ENCODE measurements around the gene GRIN3B. TPM values are rescaled to one million over a fixed set of nuclear protein-coding genes. Genes with fewer than 3 reads are reported as not detected.

Gene GRIN3B
- total and polyA plus RNA-seq, 2 experiments from 2014 or later, result 3.0 to 8.5 TPM

- Histone ChIP-seq H3K27me3 (no peaks in the 10 kb centered on the region), H3K36me3 (peaks cover 19% of the 10 kb centered on the region), H3K27ac (peak overlapping the region; percentile 11), H3K4me1 (ENCODE audit: low read depth) (peaks cover 8% of the 10 kb centered on the region), H3K9me3 (ENCODE audit: low read depth) (no peaks in the 10 kb centered on the region), H3K4me3 (peak overlapping the region; percentile 38)
- peak; percentile 86 to 94 for DNase-seq (ENCODE audit: low read depth in 1 of 2, low spot score in 1 of 2)
- TF ChIP-seq CTCF (IDR thresholded peaks at IDR 0.05; ENCODE audit: low read depth, low read length), result no peak
Observed at GRCh38 chr19:1040476-1041271, 40.5 kb downstream of the GRIN3B start.

GRCh38 chr19:1041272-1041834 is 41.1 kb downstream of the GRIN3B start:
- Histone ChIP-seq H3K36me3 (peaks cover 13% of the 10 kb centered on the region), H3K4me1 (ENCODE audit: low read depth) (peaks cover 8% of the 10 kb centered on the region), H3K9me3 (ENCODE audit: low read depth) (no peaks in the 10 kb centered on the region), H3K27ac (no peak overlapping the region), H3K4me3 (peak overlapping the region; percentile 38), H3K27me3 (no peaks in the 10 kb centered on the region)
- TF ChIP-seq CTCF (IDR thresholded peaks at IDR 0.05; ENCODE audit: low read depth, low read length), result no peak
- DNase-seq (ENCODE audit: low read depth in 1 of 2, low spot score in 1 of 2), result no peak

- no peak overlapping the region for H3K4me3 ChIP-seq
- no peak for DNase-seq (ENCODE audit: low read depth in 1 of 2, low spot score in 1 of 2)
- peaks cover 8% of the 10 kb centered on the region for H3K4me1 ChIP-seq (ENCODE audit: low read depth)
- H3K27me3 ChIP-seq, result no peaks in the 10 kb centered on the region
- no peak for TF ChIP-seq CTCF (IDR thresholded peaks at IDR 0.05; ENCODE audit: low read depth, low read length)
- no peak overlapping the region for H3K27ac ChIP-seq
- peaks cover 6% of the 10 kb centered on the region for H3K36me3 ChIP-seq
- H3K9me3 ChIP-seq (ENCODE audit: low read depth), result no peaks in the 10 kb centered on the region
Observed at GRCh38 chr19:1041835-1042685, 41.8 kb downstream of the GRIN3B start.

GRCh38 chr19:1042689-1043511 is 42.7 kb downstream of the GRIN3B start:
- H3K4me3 ChIP-seq, result no peak overlapping the region
- no peak for TF ChIP-seq CTCF (IDR thresholded peaks at IDR 0.05; ENCODE audit: low read depth, low read length)
- no peaks in the 10 kb centered on the region for H3K9me3 ChIP-seq (ENCODE audit: low read depth)
- H3K4me1 ChIP-seq (ENCODE audit: low read depth), result peaks cover 8% of the 10 kb centered on the region
- no peaks in the 10 kb centered on the region for H3K27me3 ChIP-seq
- no peak for DNase-seq (ENCODE audit: low read depth in 1 of 2, low spot score in 1 of 2)
- H3K36me3 ChIP-seq, result no peaks in the 10 kb centered on the region
- H3K27ac ChIP-seq, result no peak overlapping the region

GRCh38 chr19:1045247-1045603 is 45.0 kb downstream of the GRIN3B start:
- Histone ChIP-seq H3K27me3 (no peaks in the 10 kb centered on the region), H3K9me3 (ENCODE audit: low read depth) (no peaks in the 10 kb centered on the region), H3K36me3 (no peaks in the 10 kb centered on the region), H3K4me1 (ENCODE audit: low read depth) (peaks cover 4% of the 10 kb centered on the region), H3K27ac (no peak overlapping the region), H3K4me3 (no peak overlapping the region)
- no peak for DNase-seq (ENCODE audit: low read depth in 1 of 2, low spot score in 1 of 2)
- no peak for TF ChIP-seq CTCF (IDR thresholded peaks at IDR 0.05; ENCODE audit: low read depth, low read length)
